T-cell (primary cell): ENCODE data around the gene NTM. TPM values are rescaled to one million over a fixed set of nuclear protein-coding genes. Genes with fewer than 3 reads are reported as not detected.

Experiments
- ATAC-seq, 4 experiments: fragments of 200-7000 bp in 3 of 4; fragments of 150-1000 bp in 1 of 4; cut with Tn5 transposase; replicated peaks in 1 of 4; 1 replicate in 3 of 4; 2 replicates in 1 of 4; pipeline ENCODE4 v1.10.0; 2021; ENCODE audit warnings: moderate library complexity in 3 of 4, mild to moderate bottlenecking in 2 of 4, moderate number of reproducible peaks in 1 of 4
- CTCF ChIA-PET, 2 donors: fragments of 300-600 bp; sonication (Branson Sonifier 250); formaldehyde crosslinking; loops; one replicate each; lab custom pipeline; 2022; ENCODE audit warnings: antibody characterized with exemption in 2 of 2; lab: Charles Lee
- POLR2A ChIA-PET, 2 donors: fragments of 300-600 bp; sonication (Branson Sonifier 250); formaldehyde crosslinking; loops; one replicate each; lab custom pipeline; 2022; ENCODE audit warnings: antibody characterized with exemption in 2 of 2; lab: Charles Lee
- DNase-seq, 35 experiments: peaks; one replicate each; pipeline versions ENCODE4 v3.0.0 to v3.0.0-alpha.2; 2013 to 2023
- H3K27ac ChIP-seq: one replicate; pipeline ENCODE4 v1.5.1; 2013; ENCODE audit warnings: low read length
- H3K27me3 ChIP-seq, 2 experiments: replicated peaks in 1 of 2; 1 replicate in 1 of 2; 2 replicates in 1 of 2; pipeline versions ENCODE4 v1.6.1 to v1.7.0; 2013; ENCODE audit warnings: low read length in 1 of 2, mixed read lengths in 1 of 2; ENCODE audit not compliant: control insufficient read depth in 2 of 2, insufficient read depth in 2 of 2; ENCODE audit errors: extremely low read depth in 1 of 2
- H3K36me3 ChIP-seq, 2 donors: 1 replicate in 1 of 2; 2 replicates in 1 of 2; pipeline versions ENCODE4 v1.6.1 to v1.7.0; 2013; ENCODE audit warnings: low read length in 1 of 2; ENCODE audit not compliant: control insufficient read depth in 2 of 2, insufficient read depth in 1 of 2; ENCODE audit errors: extremely low read depth in 1 of 2
- H3K4me1 ChIP-seq, 2 experiments: 1 replicate in 1 of 2; 2 replicates in 1 of 2; pipeline versions ENCODE4 v1.6.1 to v1.7.0; 2013; ENCODE audit warnings: low read length in 2 of 2, mixed read lengths in 1 of 2; ENCODE audit not compliant: insufficient read depth in 2 of 2, control insufficient read depth in 1 of 2; ENCODE audit errors: extremely low read depth in 1 of 2
- H3K4me3 ChIP-seq, 2 donors: 1 replicate in 1 of 2; 2 replicates in 1 of 2; pipeline versions ENCODE4 v1.5.1 to v1.7.0; 2013; ENCODE audit warnings: mild to moderate bottlenecking in 2 of 2, low read length in 1 of 2, moderate library complexity in 1 of 2; ENCODE audit not compliant: control insufficient read depth in 1 of 2; ENCODE audit errors: extremely low read depth in 1 of 2
- H3K9me3 ChIP-seq: 2 replicates; pipeline ENCODE4 v1.7.0; 2013
- H3K27ac Mint-ChIP-seq, 2 donors: one replicate each; pipeline ENCODE4 v1.8.0; 2020 to 2021; ENCODE audit warnings: mild to moderate bottlenecking in 2 of 2, mixed read lengths in 2 of 2
- H3K27me3 Mint-ChIP-seq, 2 donors: one replicate each; pipeline ENCODE4 v1.8.0; 2021 to 2022; ENCODE audit warnings: mixed read lengths in 2 of 2
- H3K36me3 Mint-ChIP-seq: one replicate; pipeline ENCODE4 v1.8.0; 2021; ENCODE audit warnings: mixed read lengths
- H3K4me1 Mint-ChIP-seq, 3 donors: one replicate each; pipeline ENCODE4 v1.8.0; 2020 to 2022; ENCODE audit warnings: mixed read lengths in 3 of 3, mild to moderate bottlenecking in 1 of 3
- H3K4me3 Mint-ChIP-seq, 3 donors: one replicate each; pipeline ENCODE4 v1.8.0; 2020 to 2022; ENCODE audit warnings: mild to moderate bottlenecking in 3 of 3, mixed read lengths in 3 of 3, moderate library complexity in 3 of 3
- H3K9me3 Mint-ChIP-seq, 3 donors: one replicate each; pipeline ENCODE4 v1.8.0; 2020 to 2022; ENCODE audit warnings: mixed read lengths in 3 of 3
- WGBS: methylation state at CpG from one replicate; pipeline ENCODE4 v1.1.5; 2013; ENCODE audit warnings: missing lambda C conversion rate; ENCODE audit not compliant: insufficient coverage; 5-methylcytosine and 5-hydroxymethylcytosine counted together
- total RNA-seq, 35 experiments: library from RNA in 6 of 35; stranded (reverse) in 6 of 35; fragments of 120-200 nt in 1 of 35; gene quantifications; one replicate each; pipeline versions ENCODE4 v1.2.1 to v1.2.4 and lab custom pipeline; 2013 to 2026

NTM gene
- total RNA-seq, 5 donors from 2014 or later (not counting 1 experiment from before 2014, with no cell fraction given): not detected

GRCh38 chr11:132349811-132350733 is 979.7 kb downstream of the NTM start:
- DNase-seq: no peak
- Mint-ChIP-seq H3K4me3 (no peak overlapping the region), H3K4me1 (peaks cover 0 to 6% (median 0%) of the 10 kb centered on the region in 3 donors), H3K36me3 (no peaks in the 10 kb centered on the region), H3K27me3 (peaks cover 1 to 7% of the 10 kb centered on the region in 2 donors), H3K27ac (no peak overlapping the region), H3K9me3 (peaks cover 0 to 7% (median 0%) of the 10 kb centered on the region in 3 donors)
- CTCF ChIA-PET: no interaction called here
- ATAC-seq: no peak
- H3K27ac ChIP-seq: no peak overlapping the region
- no peak overlapping the region for H3K4me3 ChIP-seq
- no peaks in the 10 kb centered on the region for H3K9me3 ChIP-seq
- H3K4me1 ChIP-seq: peaks cover 0 to 7% of the 10 kb centered on the region in 2 experiments
- POLR2A ChIA-PET: no interaction called here
- WGBS: 79% methylated on average over 5 of the region's 7 CpGs
- H3K27me3 ChIP-seq: peaks cover 0 to 5% of the 10 kb centered on the region in 2 experiments
- H3K36me3 ChIP-seq: no peaks in the 10 kb centered on the region

- Mint-ChIP-seq H3K27me3 (peaks cover 0 to 7% of the 10 kb centered on the region in 2 donors), H3K4me1 (peaks cover 0 to 6% (median 0%) of the 10 kb centered on the region in 3 donors), H3K4me3 (no peak overlapping the region), H3K27ac (no peak overlapping the region), H3K9me3 (peaks cover 0 to 7% (median 0%) of the 10 kb centered on the region in 3 donors), H3K36me3 (no peaks in the 10 kb centered on the region)
- H3K27me3 ChIP-seq: peaks cover 0 to 5% of the 10 kb centered on the region in 2 experiments
- H3K4me1 ChIP-seq: peaks cover 0 to 7% of the 10 kb centered on the region in 2 experiments
- ChIA-PET CTCF (no interaction called here), POLR2A (no interaction called here)
- ATAC-seq: no peak
- H3K9me3 ChIP-seq: no peaks in the 10 kb centered on the region
- no peak overlapping the region for H3K27ac ChIP-seq
- no CpG with 5 or more reads among the region's 7 CpGs for WGBS
- DNase-seq: no peak
- H3K36me3 ChIP-seq: no peaks in the 10 kb centered on the region
- H3K4me3 ChIP-seq: no peak overlapping the region
Observed at GRCh38 chr11:132351050-132351449, 980.6 kb downstream of the NTM start.

GRCh38 chr11:132352497-132352896 is 982.1 kb downstream of the NTM start:
- WGBS: 78% methylated on average over 5 of the region's 8 CpGs
- H3K27me3 Mint-ChIP-seq: peaks cover 0 to 7% of the 10 kb centered on the region in 2 donors
- H3K4me3 Mint-ChIP-seq: no peak overlapping the region
- Histone ChIP-seq H3K36me3 (no peaks in the 10 kb centered on the region), H3K9me3 (no peaks in the 10 kb centered on the region), H3K27me3 (peaks cover 0 to 4% of the 10 kb centered on the region in 2 experiments), H3K4me3 (no peak overlapping the region), H3K27ac (no peak overlapping the region), H3K4me1 (peaks cover 0 to 4% of the 10 kb centered on the region in 2 experiments)
- peaks cover 0 to 7% (median 3%) of the 10 kb centered on the region in 3 donors for H3K4me1 Mint-ChIP-seq
- ChIA-PET CTCF (no interaction called here), POLR2A (no interaction called here)
- H3K9me3 Mint-ChIP-seq: peaks cover 0 to 7% (median 0%) of the 10 kb centered on the region in 3 donors
- no peaks in the 10 kb centered on the region for H3K36me3 Mint-ChIP-seq
- H3K27ac Mint-ChIP-seq: no peak overlapping the region
- DNase-seq (no peak), ATAC-seq (no peak)

GRCh38 chr11:132353255-132353654 is 982.8 kb downstream of the NTM start:
- Mint-ChIP-seq H3K36me3 (no peaks in the 10 kb centered on the region), H3K9me3 (peaks cover 0 to 4% (median 0%) of the 10 kb centered on the region in 3 donors), H3K27ac (no peak overlapping the region), H3K4me1 (peaks cover 0 to 6% (median 3%) of the 10 kb centered on the region in 3 donors), H3K27me3 (peaks cover 0 to 4% of the 10 kb centered on the region in 2 donors), H3K4me3 (no peak overlapping the region)
- no peaks in the 10 kb centered on the region for H3K36me3 ChIP-seq
- H3K27ac ChIP-seq: no peak overlapping the region
- H3K9me3 ChIP-seq: no peaks in the 10 kb centered on the region
- ATAC-seq (no peak), DNase-seq (no peak)
- ChIA-PET CTCF (no interaction called here), POLR2A (no interaction called here)
- H3K4me3 ChIP-seq: no peak overlapping the region
- WGBS: 96% methylated on average over 7 of the region's 15 CpGs
- no peaks in the 10 kb centered on the region for H3K27me3 ChIP-seq
- H3K4me1 ChIP-seq: peaks cover 0 to 4% of the 10 kb centered on the region in 2 experiments

GRCh38 chr11:132357811-132358572 is 987.6 kb downstream of the NTM start:
- no peak overlapping the region for H3K27ac Mint-ChIP-seq
- H3K36me3 Mint-ChIP-seq: no peaks in the 10 kb centered on the region
- H3K4me1 Mint-ChIP-seq: peaks cover 0 to 16% (median 3%) of the 10 kb centered on the region in 3 donors
- no peak overlapping the region for H3K27ac ChIP-seq
- WGBS: 43% methylated on average over 13 of the region's 13 CpGs
- CTCF ChIA-PET: no interaction called here
- DNase-seq (peak in 1 of 35 experiments; percentile 7), ATAC-seq (no peak)
- H3K4me3 ChIP-seq: no peak overlapping the region
- H3K27me3 ChIP-seq: no peaks in the 10 kb centered on the region
- no peaks in the 10 kb centered on the region for H3K36me3 ChIP-seq
- H3K9me3 ChIP-seq: no peaks in the 10 kb centered on the region
- POLR2A ChIA-PET: no interaction called here
- no peaks in the 10 kb centered on the region for H3K27me3 Mint-ChIP-seq
- peaks cover 0 to 4% (median 0%) of the 10 kb centered on the region in 3 donors for H3K9me3 Mint-ChIP-seq
- H3K4me3 Mint-ChIP-seq: no peak overlapping the region
- peaks cover 0 to 6% of the 10 kb centered on the region in 2 experiments for H3K4me1 ChIP-seq

- Histone ChIP-seq H3K4me1 (peaks cover 0 to 6% of the 10 kb centered on the region in 2 experiments), H3K4me3 (no peak overlapping the region), H3K36me3 (no peaks in the 10 kb centered on the region), H3K27ac (no peak overlapping the region), H3K27me3 (no peaks in the 10 kb centered on the region), H3K9me3 (no peaks in the 10 kb centered on the region)
- no peak overlapping the region for H3K4me3 Mint-ChIP-seq
- no peaks in the 10 kb centered on the region for H3K36me3 Mint-ChIP-seq
- WGBS: 56% methylated on average over 3 of the region's 4 CpGs
- CTCF ChIA-PET: no interaction called here
- H3K27me3 Mint-ChIP-seq: no peaks in the 10 kb centered on the region
- no peak for ATAC-seq
- peaks cover 0 to 16% (median 3%) of the 10 kb centered on the region in 3 donors for H3K4me1 Mint-ChIP-seq
- peaks cover 0 to 7% (median 1%) of the 10 kb centered on the region in 3 donors for H3K9me3 Mint-ChIP-seq
- no peak for DNase-seq
- POLR2A ChIA-PET: no interaction called here
- H3K27ac Mint-ChIP-seq: no peak overlapping the region
Observed at GRCh38 chr11:132358573-132358953, 988.1 kb downstream of the NTM start.
